ENCODE data around the gene CGREF1. TPM values are rescaled to one million over a fixed set of nuclear protein-coding genes. Genes with fewer than 3 reads are reported as not detected.
"Not testable (repeated sequence)": the region's sequence is repeated elsewhere in the genome, so short reads cannot be mapped to it uniquely, and the experiment has no call there.

Gene CGREF1
- total RNA-seq, 1 experiment from 2014 or later = 0.84 TPM

GRCh38 chr2:27088634-27089033 is 30.3 kb downstream of the CGREF1 start:
- DNase-seq (ENCODE audit: low read depth) = no peak

GRCh38 chr2:27087823-27088410 is 31.0 kb downstream of the CGREF1 start:
- DNase-seq (ENCODE audit: low read depth) = no peak

- peak; percentile 11 for DNase-seq (ENCODE audit: low read depth)
These were observed 32.0 kb downstream of the CGREF1 start, which contains the start of gene KHK for GRCh38 chr2:27086724-27087593. Gene KHK, plus strand, starts transcription at chr2:27086772. Its CDS starts 488 bp downstream, at chr2:27087260.

GRCh38 chr2:27086090-27086723 is 32.7 kb downstream of the CGREF1 start:
- DNase-seq (ENCODE audit: low read depth) = peak; percentile 84

GRCh38 chr2:27085673-27086089 is 33.2 kb downstream of the CGREF1 start:
- peak; percentile 57 for DNase-seq (ENCODE audit: low read depth)

- DNase-seq (ENCODE audit: low read depth) = no peak
These were observed 33.8 kb downstream of the CGREF1 start for GRCh38 chr2:27085062-27085672.

- no peak for DNase-seq (ENCODE audit: low read depth)
These were observed 34.4 kb downstream of the CGREF1 start for GRCh38 chr2:27084297-27085061.

- DNase-seq (ENCODE audit: low read depth) = no peak
These were observed 35.3 kb downstream of the CGREF1 start for GRCh38 chr2:27083410-27084296.

GRCh38 chr2:27082773-27083409 is 36.0 kb downstream of the CGREF1 start:
- DNase-seq (ENCODE audit: low read depth) = no peak

GRCh38 chr2:27081984-27082772 is 36.8 kb downstream of the CGREF1 start:
- DNase-seq (ENCODE audit: low read depth) = no peak

GRCh38 chr2:27080603-27080936 is 38.4 kb downstream of the CGREF1 start:
- DNase-seq (ENCODE audit: low read depth) = no peak

GRCh38 chr2:27080140-27080469 is 38.8 kb downstream of the CGREF1 start:
- DNase-seq (ENCODE audit: low read depth) = no peak

- no peak for DNase-seq (ENCODE audit: low read depth)
These were observed 39.4 kb downstream of the CGREF1 start for GRCh38 chr2:27079233-27080139.

GRCh38 chr2:27078267-27079194 is 40.4 kb downstream of the CGREF1 start, which contains the start of gene EMILIN1:
Gene EMILIN1, plus strand, starts transcription at chr2:27078615. Its CDS starts 451 bp downstream, at chr2:27079066.
- DNase-seq (ENCODE audit: low read depth) = peak; percentile 8

GRCh38 chr2:27077231-27077630 is 41.7 kb downstream of the CGREF1 start:
- no peak for DNase-seq (ENCODE audit: low read depth)

GRCh38 chr2:27076323-27076722 is 42.6 kb downstream of the CGREF1 start:
- DNase-seq (ENCODE audit: low read depth) = no peak

- not testable (repeated sequence) for DNase-seq (ENCODE audit: low read depth)
These were observed 43.4 kb downstream of the CGREF1 start for GRCh38 chr2:27075566-27075871.

Measured in M059J (cell line).